Right lobe of liver (tissue), 4 donors: Measurements from ENCODE around the gene TMEM139.

Source experiments
- POLR2A ChIP-seq: fragments of 450-650 bp; IDR thresholded peaks from one replicate; pipeline ENCODE4 v1.6.1; 2017; ENCODE audit warnings: antibody characterized with exemption, mild to moderate bottlenecking
- TF ChIP-seq, protein P1 (sequence below), 4 donors: fragments of 200-600 bp in 3 of 4; fragments of 450-650 bp in 1 of 4; IDR thresholded peaks; one replicate each; pipeline versions ENCODE4 v1.5.1 to v1.8.0; 2016 to 2022; ENCODE audit warnings: antibody characterized with exemption in 4 of 4, mild to moderate bottlenecking in 2 of 4
- donor health status: DM: no; HTN: no; CAD: no.
- donor health status: DM: no; HTN: no; CAD: no.
- donor health status: DM: no; HTN: yes; CAD: no.

GRCh38 chr7:143255564-143255963 lies 29.2 kb upstream of the TMEM139 start:
- TF ChIP-seq, protein P1, sequence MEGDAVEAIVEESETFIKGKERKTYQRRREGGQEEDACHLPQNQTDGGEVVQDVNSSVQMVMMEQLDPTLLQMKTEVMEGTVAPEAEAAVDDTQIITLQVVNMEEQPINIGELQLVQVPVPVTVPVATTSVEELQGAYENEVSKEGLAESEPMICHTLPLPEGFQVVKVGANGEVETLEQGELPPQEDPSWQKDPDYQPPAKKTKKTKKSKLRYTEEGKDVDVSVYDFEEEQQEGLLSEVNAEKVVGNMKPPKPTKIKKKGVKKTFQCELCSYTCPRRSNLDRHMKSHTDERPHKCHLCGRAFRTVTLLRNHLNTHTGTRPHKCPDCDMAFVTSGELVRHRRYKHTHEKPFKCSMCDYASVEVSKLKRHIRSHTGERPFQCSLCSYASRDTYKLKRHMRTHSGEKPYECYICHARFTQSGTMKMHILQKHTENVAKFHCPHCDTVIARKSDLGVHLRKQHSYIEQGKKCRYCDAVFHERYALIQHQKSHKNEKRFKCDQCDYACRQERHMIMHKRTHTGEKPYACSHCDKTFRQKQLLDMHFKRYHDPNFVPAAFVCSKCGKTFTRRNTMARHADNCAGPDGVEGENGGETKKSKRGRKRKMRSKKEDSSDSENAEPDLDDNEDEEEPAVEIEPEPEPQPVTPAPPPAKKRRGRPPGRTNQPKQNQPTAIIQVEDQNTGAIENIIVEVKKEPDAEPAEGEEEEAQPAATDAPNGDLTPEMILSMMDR (IDR thresholded peaks at IDR 0.05), result no peak
- no peak for TF ChIP-seq POLR2A
